ENCODE results near the gene APH1B. TPM values are rescaled to one million over a fixed set of nuclear protein-coding genes. Genes with fewer than 3 reads are reported as not detected.

The APH1B gene
- total and polyA plus RNA-seq, 2 experiments from 2014 or later: 19.9 to 29.8 TPM

DNA sequence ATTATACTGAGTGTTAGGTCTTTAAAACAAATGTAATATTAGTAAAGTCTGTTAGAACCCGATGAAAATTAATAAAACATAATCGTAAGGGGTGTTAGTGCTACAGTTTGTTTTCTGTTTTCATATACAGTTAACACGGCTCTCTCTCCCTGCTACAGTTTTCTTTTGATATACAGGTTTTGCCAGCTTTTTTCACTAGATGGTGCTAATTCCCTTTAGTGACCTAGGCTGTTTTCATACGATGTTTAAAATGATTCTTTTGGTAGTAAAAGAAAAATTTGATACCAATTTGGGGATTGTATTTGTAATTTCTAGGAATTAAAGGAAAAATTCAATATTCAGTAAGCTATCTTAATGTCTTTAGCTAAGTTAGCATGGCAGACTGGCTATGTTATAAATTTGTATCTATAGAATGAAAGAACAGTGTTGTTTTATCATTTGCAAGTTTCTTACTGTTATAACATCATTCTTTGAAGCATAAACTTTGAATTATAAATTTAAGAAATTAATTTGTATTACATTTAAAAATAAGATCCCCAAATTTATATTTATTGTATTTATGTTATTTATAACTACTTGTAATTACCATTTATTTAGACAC lies 11.5 kb downstream of the APH1B start:
- H3K9me2 ChIP-seq (replicated peaks; ENCODE audit: insufficient read depth): no peaks in the 10 kb centered on the region
- peak; percentile 85 for TF ChIP-seq CTCF (IDR thresholded peaks at IDR 0.05; ENCODE audit: poor library complexity)
- no peak for TF ChIP-seq EZH2 (IDR thresholded peaks at IDR 0.05; ENCODE audit: borderline replicate concordance)
- no peak overlapping the region for H3K27ac ChIP-seq
- H4K20me1 ChIP-seq (ENCODE audit: insufficient read depth, poor library complexity, severe bottlenecking): no peaks in the 10 kb centered on the region
- H2AFZ ChIP-seq: no peak overlapping the region
- H3K79me2 ChIP-seq: no peaks in the 10 kb centered on the region
- H3K27me3 ChIP-seq: no peaks in the 10 kb centered on the region
- peak; percentile 72 for DNase-seq (ENCODE audit: low spot score)
- no peaks in the 10 kb centered on the region for H3K36me3 ChIP-seq (replicated peaks; ENCODE audit: insufficient read depth, low read depth)
- H3K4me1 ChIP-seq (ENCODE audit: insufficient read depth): no peaks in the 10 kb centered on the region
- H3K4me2 ChIP-seq: no peak overlapping the region
- WGBS (ENCODE audit: low lambda C conversion rate, missing lambda C conversion rate): 12% methylated on average over 4 of the region's 4 CpGs
- H3K9me3 ChIP-seq (ENCODE audit: low read depth): no peaks in the 10 kb centered on the region
- H3K4me3 ChIP-seq: no peak overlapping the region

DNA sequence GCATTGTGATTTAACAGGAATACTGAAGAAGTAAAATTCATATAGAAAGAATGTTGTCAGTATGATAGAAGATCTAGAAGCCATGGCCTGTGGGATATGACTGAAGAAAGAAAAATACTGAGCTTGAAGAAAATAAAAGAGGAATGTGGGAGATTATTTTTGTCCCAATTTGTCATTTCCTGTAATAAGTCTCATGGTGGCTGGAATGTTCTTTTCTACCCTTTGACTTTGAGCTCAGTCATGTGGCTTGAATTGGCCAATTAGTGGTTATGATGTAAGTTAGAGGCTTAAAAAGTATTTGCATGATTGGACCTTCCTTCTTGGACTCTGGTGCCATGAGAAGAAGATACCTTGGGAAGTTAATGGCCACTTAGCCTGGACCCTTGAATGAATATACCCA lies 14.1 kb downstream of the APH1B start:
- no peak for TF ChIP-seq EZH2phosphoT487 (IDR thresholded peaks at IDR 0.05; ENCODE audit: low read depth, severe bottlenecking, unreplicated experiment)
- TF ChIP-seq EZH2 (IDR thresholded peaks at IDR 0.05; ENCODE audit: borderline replicate concordance): no peak
- TF ChIP-seq CTCF (IDR thresholded peaks at IDR 0.05; ENCODE audit: poor library complexity): no peak
- Histone ChIP-seq H3K4me3 (no peak overlapping the region), H3K79me2 (no peaks in the 10 kb centered on the region), H4K20me1 (ENCODE audit: insufficient read depth, poor library complexity, severe bottlenecking) (no peaks in the 10 kb centered on the region), H3K4me1 (ENCODE audit: insufficient read depth) (no peaks in the 10 kb centered on the region), H3K9me3 (ENCODE audit: low read depth) (no peaks in the 10 kb centered on the region), H3K9me2 (replicated peaks; ENCODE audit: insufficient read depth) (no peaks in the 10 kb centered on the region), H2AFZ (no peak overlapping the region), H3K36me3 (replicated peaks; ENCODE audit: insufficient read depth, low read depth) (no peaks in the 10 kb centered on the region), H3K27me3 (no peaks in the 10 kb centered on the region), H3K27ac (peak overlapping the region; percentile 17), H3K4me2 (no peak overlapping the region)
- peak; percentile 8 for DNase-seq (ENCODE audit: low spot score)

GRCh38 chr15:63292241-63292640 lies 14.8 kb downstream of the APH1B start:
- H3K36me3 ChIP-seq (replicated peaks; ENCODE audit: insufficient read depth, low read depth): no peaks in the 10 kb centered on the region
- no peaks in the 10 kb centered on the region for H3K9me2 ChIP-seq (replicated peaks; ENCODE audit: insufficient read depth)
- 88% methylated on average over 3 of the region's 3 CpGs for WGBS (ENCODE audit: low lambda C conversion rate, missing lambda C conversion rate)
- H3K4me2 ChIP-seq: no peak overlapping the region
- H3K9me3 ChIP-seq (ENCODE audit: low read depth): no peaks in the 10 kb centered on the region
- peaks cover 2% of the 10 kb centered on the region for H3K79me2 ChIP-seq
- no peak for DNase-seq (ENCODE audit: low spot score)
- no peaks in the 10 kb centered on the region for H3K4me1 ChIP-seq (ENCODE audit: insufficient read depth)
- H3K27ac ChIP-seq: no peak overlapping the region
- H3K27me3 ChIP-seq: no peaks in the 10 kb centered on the region
- no peak overlapping the region for H3K4me3 ChIP-seq
- no peak overlapping the region for H2AFZ ChIP-seq
- no peak for TF ChIP-seq EZH2 (IDR thresholded peaks at IDR 0.05; ENCODE audit: borderline replicate concordance)
- no peak for TF ChIP-seq EZH2phosphoT487 (IDR thresholded peaks at IDR 0.05; ENCODE audit: low read depth, severe bottlenecking, unreplicated experiment)
- TF ChIP-seq CTCF (IDR thresholded peaks at IDR 0.05; ENCODE audit: poor library complexity): no peak
- H4K20me1 ChIP-seq (ENCODE audit: insufficient read depth, poor library complexity, severe bottlenecking): no peaks in the 10 kb centered on the region

DNA sequence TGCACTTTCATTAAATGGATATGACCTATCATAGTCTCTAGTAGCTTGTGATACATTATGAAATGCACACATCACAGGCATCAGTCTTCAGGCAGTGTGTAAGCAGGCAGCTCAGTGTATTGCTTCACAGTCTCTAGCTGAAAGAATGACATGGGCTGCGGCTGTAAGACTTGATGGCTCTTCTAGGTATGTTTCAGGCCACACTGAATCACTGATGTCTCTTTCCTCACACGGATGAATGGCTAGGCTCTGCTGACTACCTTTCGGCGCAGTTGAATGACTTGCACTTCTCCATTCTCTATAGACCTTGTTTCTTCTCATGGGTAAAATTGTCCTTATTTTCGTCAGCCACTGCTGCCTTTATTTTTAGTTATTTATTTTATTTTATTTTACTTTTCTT lies 15.4 kb downstream of the APH1B start:
- no peak overlapping the region for H3K27ac ChIP-seq
- no peaks in the 10 kb centered on the region for H3K27me3 ChIP-seq
- no peak overlapping the region for H3K4me2 ChIP-seq
- no peaks in the 10 kb centered on the region for H3K9me3 ChIP-seq (ENCODE audit: low read depth)
- H4K20me1 ChIP-seq (ENCODE audit: insufficient read depth, poor library complexity, severe bottlenecking): no peaks in the 10 kb centered on the region
- H3K79me2 ChIP-seq: peaks cover 3% of the 10 kb centered on the region
- H2AFZ ChIP-seq: no peak overlapping the region
- no peak for TF ChIP-seq EZH2 (IDR thresholded peaks at IDR 0.05; ENCODE audit: borderline replicate concordance)
- no peak for TF ChIP-seq EZH2phosphoT487 (IDR thresholded peaks at IDR 0.05; ENCODE audit: low read depth, severe bottlenecking, unreplicated experiment)
- no peak for TF ChIP-seq CTCF (IDR thresholded peaks at IDR 0.05; ENCODE audit: poor library complexity)
- no peaks in the 10 kb centered on the region for H3K9me2 ChIP-seq (replicated peaks; ENCODE audit: insufficient read depth)
- WGBS (ENCODE audit: low lambda C conversion rate, missing lambda C conversion rate): 99% methylated on average over 5 of the region's 5 CpGs
- no peak for DNase-seq (ENCODE audit: low spot score)
- no peak overlapping the region for H3K4me3 ChIP-seq
- H3K4me1 ChIP-seq (ENCODE audit: insufficient read depth): no peaks in the 10 kb centered on the region
- no peaks in the 10 kb centered on the region for H3K36me3 ChIP-seq (replicated peaks; ENCODE audit: insufficient read depth, low read depth)

All from hepatocyte (in vitro differentiated cells).